Measurements from ENCODE around the gene ZNHIT6.

Gene ZNHIT6

DNA sequence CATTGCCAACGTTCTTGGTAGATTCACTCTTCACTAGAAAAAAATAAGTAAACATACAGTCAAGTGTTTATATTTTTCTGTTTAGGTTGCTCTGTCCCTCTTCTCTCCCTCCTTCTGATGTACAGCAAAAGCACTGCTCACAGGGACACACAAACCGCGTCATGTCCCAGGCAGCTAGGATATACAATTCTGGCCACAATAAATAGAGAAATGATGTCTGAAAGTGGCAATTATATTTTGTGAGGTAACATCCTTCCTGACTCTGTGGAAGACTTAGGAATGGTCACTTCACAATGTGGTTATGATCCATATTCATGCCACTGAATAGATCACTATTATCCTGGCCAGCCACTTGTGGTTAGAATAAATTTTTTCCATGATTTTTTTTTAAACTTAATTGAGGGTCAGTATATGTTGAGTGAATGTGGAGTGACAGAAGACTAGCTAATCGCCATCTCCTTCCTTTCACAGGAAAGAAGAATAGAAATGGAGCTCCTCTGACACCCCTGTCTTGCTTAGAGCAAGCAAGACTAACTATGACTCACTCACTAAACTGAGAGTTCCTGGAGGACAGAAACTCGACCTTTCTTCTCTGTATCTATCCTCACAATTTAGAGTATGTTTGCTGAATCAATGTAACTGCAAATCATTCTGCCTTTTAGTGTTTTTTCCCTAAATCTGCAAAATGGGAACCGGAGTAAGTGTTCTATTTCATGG is 54.0 kb downstream of the ZNHIT6 start:
- no peak for TF ChIP-seq GATA3 (IDR thresholded peaks at IDR 0.05; ENCODE audit: low read depth, low read length)
- no peak for TF ChIP-seq GATA2 (IDR thresholded peaks at IDR 0.05; ENCODE audit: low read depth, low read length)

GRCh38 chr1:85652327-85652726 is 55.9 kb downstream of the ZNHIT6 start:
- no peak for TF ChIP-seq GATA3 (IDR thresholded peaks at IDR 0.05; ENCODE audit: low read depth, low read length)
- no peak for TF ChIP-seq GATA2 (IDR thresholded peaks at IDR 0.05; ENCODE audit: low read depth, low read length)

DNA sequence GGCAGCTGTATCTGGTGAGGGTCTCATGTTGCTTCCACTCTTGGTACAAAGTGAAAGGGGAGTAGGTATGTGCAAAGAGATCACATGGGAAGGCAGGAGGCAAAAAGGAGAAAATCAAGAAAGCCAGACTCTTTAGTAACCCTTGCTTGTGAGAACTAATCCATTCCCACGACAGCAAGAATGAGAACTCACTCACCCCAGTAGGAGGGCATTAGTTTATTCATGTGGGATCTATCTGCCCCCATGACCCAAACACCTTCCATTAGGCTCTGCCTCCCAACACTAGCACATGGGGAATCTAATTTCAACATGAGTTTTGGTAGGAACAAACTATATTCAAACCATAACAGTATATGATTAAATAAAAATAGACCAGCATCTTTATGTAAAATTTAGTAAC is 57.6 kb downstream of the ZNHIT6 start:
- no peak for TF ChIP-seq GATA2 (IDR thresholded peaks at IDR 0.05; ENCODE audit: low read depth, low read length)
- TF ChIP-seq GATA3 (IDR thresholded peaks at IDR 0.05; ENCODE audit: low read depth, low read length): no peak

DNA sequence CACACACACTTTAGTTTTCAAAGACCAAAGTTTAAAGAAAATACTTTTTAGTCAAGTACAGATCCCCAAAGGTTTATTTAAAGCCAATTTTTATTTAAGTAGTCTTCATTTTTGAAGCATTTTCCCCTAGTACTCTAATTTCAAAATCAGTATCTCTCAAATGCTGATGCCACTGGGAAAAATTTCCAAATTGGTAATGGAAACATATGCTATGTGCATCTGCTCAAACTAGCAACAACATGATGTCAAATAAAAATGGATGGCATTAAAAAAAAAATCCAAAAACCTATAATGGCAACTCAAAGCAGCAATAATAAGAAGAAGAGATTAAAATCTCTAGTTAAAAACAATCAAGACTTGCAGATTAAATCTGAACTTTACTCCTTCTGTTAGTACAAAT is 58.6 kb downstream of the ZNHIT6 start:
- TF ChIP-seq GATA3 (IDR thresholded peaks at IDR 0.05; ENCODE audit: low read depth, low read length) (no peak), GATA2 (IDR thresholded peaks at IDR 0.05; ENCODE audit: low read depth, low read length) (no peak)

- no peak for TF ChIP-seq GATA2 (IDR thresholded peaks at IDR 0.05; ENCODE audit: low read depth, low read length)
- TF ChIP-seq GATA3 (IDR thresholded peaks at IDR 0.05; ENCODE audit: low read depth, low read length): no peak
These were observed 69.8 kb downstream of the ZNHIT6 start for GRCh38 chr1:85638412-85638811.

DNA sequence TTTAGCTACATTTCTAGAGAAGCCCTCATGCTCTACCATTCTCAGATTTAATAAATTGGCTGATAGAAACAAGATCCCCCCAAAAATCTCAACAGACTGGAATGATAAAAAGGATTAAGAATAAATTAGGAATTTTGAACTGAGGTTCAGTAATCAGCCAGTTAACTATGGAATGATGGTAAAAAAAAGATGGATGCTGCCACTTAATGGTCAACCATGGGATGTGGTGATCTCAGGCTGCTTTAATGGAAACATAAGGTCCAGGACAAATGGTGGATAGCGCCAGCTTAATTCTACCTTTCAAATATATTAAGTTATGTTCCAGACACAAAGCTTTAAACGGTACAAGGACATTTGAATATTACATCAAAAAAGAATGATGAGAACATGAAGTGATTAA is 77.7 kb downstream of the ZNHIT6 start:
- TF ChIP-seq GATA2 (IDR thresholded peaks at IDR 0.05; ENCODE audit: low read depth, low read length) (no peak), GATA3 (IDR thresholded peaks at IDR 0.05; ENCODE audit: low read depth, low read length) (no peak)

- TF ChIP-seq GATA2 (IDR thresholded peaks at IDR 0.05; ENCODE audit: low read depth, low read length) (no peak), GATA3 (IDR thresholded peaks at IDR 0.05; ENCODE audit: low read depth, low read length) (no peak)
These were observed 78.7 kb downstream of the ZNHIT6 start for GRCh38 chr1:85629532-85629920.

DNA sequence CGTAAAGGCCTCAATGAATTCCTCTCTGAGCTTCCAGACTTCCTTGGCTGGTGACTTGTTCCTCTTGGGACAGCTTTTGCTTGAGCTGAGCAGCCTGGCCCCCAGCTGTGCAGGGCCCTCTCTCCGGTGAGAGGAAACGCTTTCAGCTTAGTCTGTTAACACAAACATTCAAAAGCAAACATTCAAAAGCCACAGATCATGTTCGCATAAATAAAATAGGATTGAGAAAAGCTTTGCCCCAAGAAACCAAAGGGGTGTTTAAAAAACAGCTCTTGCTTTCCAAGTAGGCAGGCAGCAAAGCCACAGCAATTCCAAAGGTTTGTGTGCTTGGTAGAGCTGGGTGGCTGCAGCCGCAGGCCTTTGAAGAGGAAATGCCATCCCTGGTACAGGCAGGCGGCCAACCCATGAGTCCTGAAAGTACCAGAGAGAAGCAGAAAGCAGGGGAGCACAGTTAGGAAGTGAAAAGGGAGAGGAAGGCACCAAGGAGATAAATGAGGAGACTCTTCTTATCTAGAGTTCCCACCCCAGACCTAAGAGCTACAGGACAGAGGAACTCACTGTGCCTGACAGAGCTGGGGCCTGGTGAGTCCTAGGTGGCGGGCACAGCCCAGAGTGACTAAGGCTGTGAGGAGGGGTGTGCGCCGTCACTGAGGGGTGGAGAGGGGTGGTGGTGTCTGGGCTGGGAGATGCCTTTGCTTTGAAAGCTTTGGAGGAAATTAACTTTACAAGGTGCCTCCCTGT is 79.3 kb downstream of the ZNHIT6 start:
- no peak for TF ChIP-seq GATA2 (IDR thresholded peaks at IDR 0.05; ENCODE audit: low read depth, low read length)
- no peak for TF ChIP-seq GATA3 (IDR thresholded peaks at IDR 0.05; ENCODE audit: low read depth, low read length)

DNA sequence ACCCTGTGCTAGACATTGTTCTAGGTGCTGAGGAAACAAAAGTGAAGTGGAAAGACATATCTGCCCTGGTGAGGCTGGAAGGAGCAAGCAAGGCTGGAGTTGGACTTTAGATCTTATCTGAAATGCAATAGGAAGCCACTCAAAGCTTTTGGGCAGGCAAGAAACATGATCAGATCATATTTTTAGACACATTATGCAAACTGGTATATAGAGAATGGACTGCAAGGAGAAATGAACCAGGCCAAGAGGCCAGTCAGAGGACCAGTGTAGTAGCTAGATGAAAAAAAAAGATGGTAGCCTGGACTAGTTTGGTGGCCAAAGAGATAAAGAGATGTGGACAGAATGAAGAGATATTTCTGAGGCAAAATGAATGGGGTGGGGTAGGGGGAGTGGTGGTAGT is 81.4 kb downstream of the ZNHIT6 start:
- TF ChIP-seq GATA3 (IDR thresholded peaks at IDR 0.05; ENCODE audit: low read depth, low read length) (no peak), GATA2 (IDR thresholded peaks at IDR 0.05; ENCODE audit: low read depth, low read length) (no peak)

GRCh38 chr1:85624361-85624760 is 83.9 kb downstream of the ZNHIT6 start:
- TF ChIP-seq GATA2 (IDR thresholded peaks at IDR 0.05; ENCODE audit: low read depth, low read length) (no peak), GATA3 (IDR thresholded peaks at IDR 0.05; ENCODE audit: low read depth, low read length) (no peak)

DNA sequence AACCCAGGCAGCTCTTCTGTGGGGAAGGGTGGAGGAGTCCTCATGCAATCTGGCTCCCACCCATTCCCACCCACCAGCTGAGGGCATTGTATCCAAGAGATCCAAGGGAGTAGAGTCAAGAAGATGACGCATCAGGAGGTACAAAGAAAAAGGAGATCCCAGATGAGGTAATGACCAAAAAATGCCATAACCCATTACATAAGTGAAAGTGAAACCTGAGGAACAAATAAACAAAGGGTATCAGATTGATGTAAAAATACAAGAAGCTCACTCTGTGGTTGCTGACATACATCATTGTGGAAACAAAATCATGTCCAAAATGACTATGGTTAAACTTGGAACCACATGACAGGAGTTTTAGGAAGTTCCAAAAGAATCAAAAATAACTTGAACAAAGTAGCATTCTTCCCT is 85.2 kb downstream of the ZNHIT6 start:
- no peak for TF ChIP-seq GATA3 (IDR thresholded peaks at IDR 0.05; ENCODE audit: low read depth, low read length)
- no peak for TF ChIP-seq GATA2 (IDR thresholded peaks at IDR 0.05; ENCODE audit: low read depth, low read length)

DNA sequence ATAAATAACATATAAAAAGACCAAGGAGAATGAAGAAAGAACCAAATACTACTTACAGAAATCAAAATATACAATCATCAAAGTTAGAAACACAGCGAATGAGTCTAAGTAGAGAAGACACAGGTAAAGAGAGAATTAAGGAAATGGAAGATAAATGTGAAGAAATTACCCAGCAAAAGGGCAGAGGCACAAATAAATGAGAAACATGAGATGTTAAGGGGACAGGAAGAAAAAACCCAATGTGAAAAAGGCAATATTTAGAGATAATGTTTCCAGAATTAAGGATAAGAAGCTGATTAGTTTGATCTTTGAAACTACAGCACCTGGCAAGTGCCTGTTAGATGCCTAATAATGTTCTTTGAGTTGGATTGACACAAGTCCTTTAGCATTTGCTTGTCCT is 86.8 kb downstream of the ZNHIT6 start:
- TF ChIP-seq GATA3 (IDR thresholded peaks at IDR 0.05; ENCODE audit: low read depth, low read length): no peak
- TF ChIP-seq GATA2 (IDR thresholded peaks at IDR 0.05; ENCODE audit: low read depth, low read length): no peak

DNA sequence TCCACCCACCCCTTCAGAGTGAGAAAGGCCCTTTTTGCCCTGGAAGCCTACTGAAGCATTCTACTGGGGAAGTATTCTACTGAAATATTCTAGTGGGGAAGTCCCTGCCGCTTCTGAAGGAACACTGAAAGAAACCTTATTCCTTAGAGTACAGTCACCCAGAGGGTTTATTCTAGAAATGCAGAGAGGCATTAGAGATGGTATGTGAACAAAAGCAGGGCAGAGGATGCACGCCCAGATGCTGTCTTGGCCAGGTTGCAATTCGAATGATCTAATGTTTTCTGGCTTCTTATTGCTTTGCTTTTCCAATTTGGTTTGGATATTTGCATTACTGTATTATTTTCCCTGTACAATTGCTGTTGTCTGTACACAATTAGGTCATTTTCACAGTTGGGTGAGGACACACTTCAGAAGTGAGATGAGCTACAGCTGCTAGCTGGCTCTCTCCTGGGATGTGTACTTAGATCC is 90.6 kb downstream of the ZNHIT6 start:
- TF ChIP-seq GATA2 (IDR thresholded peaks at IDR 0.05; ENCODE audit: low read depth, low read length): no peak
- TF ChIP-seq GATA3 (IDR thresholded peaks at IDR 0.05; ENCODE audit: low read depth, low read length): no peak

GRCh38 chr1:85616736-85617135 is 91.5 kb downstream of the ZNHIT6 start:
- TF ChIP-seq GATA3 (IDR thresholded peaks at IDR 0.05; ENCODE audit: low read depth, low read length) (no peak), GATA2 (IDR thresholded peaks at IDR 0.05; ENCODE audit: low read depth, low read length) (no peak)

DNA sequence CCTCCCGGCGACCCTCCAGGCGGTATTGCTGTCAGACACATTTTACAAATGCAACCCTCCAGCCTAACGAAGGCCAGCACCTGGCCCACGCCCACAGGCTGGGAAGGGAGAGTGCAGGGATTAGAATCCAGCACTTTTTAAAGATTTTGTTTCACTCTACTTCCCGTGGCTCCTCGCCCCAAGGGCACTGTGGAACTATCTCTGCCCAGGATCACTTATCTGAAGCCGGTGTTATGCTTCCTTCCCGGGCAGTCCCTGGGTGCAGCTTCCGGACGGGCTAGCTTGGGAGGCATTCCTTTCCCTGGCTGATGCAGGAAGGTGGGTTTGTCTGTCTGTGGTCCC is 91.9 kb downstream of the ZNHIT6 start:
- TF ChIP-seq GATA3 (IDR thresholded peaks at IDR 0.05; ENCODE audit: low read depth, low read length): no peak
- TF ChIP-seq GATA2 (IDR thresholded peaks at IDR 0.05; ENCODE audit: low read depth, low read length): no peak
